Activated CD8-positive, alpha-beta T cell treated with anti-CD3 and anti-CD28 coated beads for 36 hours (primary cell): ENCODE data around the gene ZNF701. TPM values are rescaled to one million over a fixed set of nuclear protein-coding genes. Genes with fewer than 3 reads are reported as not detected.

ENCODE experiments used
- ATAC-seq: fragments of 200-7000 bp; cut with Tn5 transposase; one replicate; pipeline ENCODE4 v1.10.0; 2021; ENCODE audit warnings: mild to moderate bottlenecking, moderate library complexity
- CTCF ChIA-PET: fragments of 350-600 bp; sonication (Branson Sonifier 250); formaldehyde crosslinking; loops from one replicate; lab custom pipeline; 2021; ENCODE audit warnings: antibody characterized with exemption; lab: Charles Lee
- POLR2A ChIA-PET: fragments of 350-600 bp; sonication (Branson Sonifier 250); formaldehyde crosslinking; loops from one replicate; lab custom pipeline; 2021; ENCODE audit warnings: antibody characterized with exemption; lab: Charles Lee
- DNase-seq: peaks from one replicate; pipeline ENCODE4 v3.0.0-alpha.2; 2020
- H3K27ac Mint-ChIP-seq: one replicate; pipeline ENCODE4 v1.8.0; 2021; ENCODE audit warnings: mild to moderate bottlenecking, mixed read lengths
- H3K27me3 Mint-ChIP-seq: one replicate; pipeline ENCODE4 v1.8.0; 2021; ENCODE audit warnings: mixed read lengths
- H3K36me3 Mint-ChIP-seq: one replicate; pipeline ENCODE4 v1.8.0; 2021; ENCODE audit warnings: low read depth, mixed read lengths
- H3K4me1 Mint-ChIP-seq: one replicate; pipeline ENCODE4 v1.8.0; 2021; ENCODE audit warnings: low read depth, mixed read lengths
- H3K4me3 Mint-ChIP-seq: one replicate; pipeline ENCODE4 v1.8.0; 2021; ENCODE audit warnings: mild to moderate bottlenecking, moderate library complexity, mixed read lengths
- H3K9me3 Mint-ChIP-seq: one replicate; pipeline ENCODE4 v1.8.0; 2021; ENCODE audit warnings: mixed read lengths
- intact Hi-C: fragments of 100-400 bp; cut with micrococcal nuclease; formaldehyde crosslinking; loops from one replicate; pipeline ENCODE4 v1.10.0; 2022
- total RNA-seq, 2 experiments: library from RNA; stranded (reverse); gene quantifications; one replicate each; pipeline ENCODE4 v1.2.3, GENCODE V29; 2021
- TF ChIP-seq, protein P1 (sequence below): fragments of 200-600 bp; IDR thresholded peaks from one replicate; pipeline ENCODE4 v1.8.0; 2022; ENCODE audit warnings: antibody characterized with exemption, mild to moderate bottlenecking

The ZNF701 gene
- 10 to 100 TPM; 21.1 to 23.0 TPM for total RNA-seq

GRCh38 chr19:52570000-52570861 lies at the start of gene ZNF701:
ZNF701 (plus strand) TSS chr19:52570287; CDS start chr19:52574148, 3,861 bp downstream.
- Mint-ChIP-seq H3K36me3 (peaks cover 58% of the 10 kb centered on the region), H3K9me3 (peaks cover 17% of the 10 kb centered on the region), H3K27me3 (no peaks in the 10 kb centered on the region), H3K4me1 (peaks cover 23% of the 10 kb centered on the region), H3K4me3 (peak within 1 kb of the TSS; percentile 85), H3K27ac (peak within 1 kb of the TSS; percentile 95)
- TF ChIP-seq, protein P1, sequence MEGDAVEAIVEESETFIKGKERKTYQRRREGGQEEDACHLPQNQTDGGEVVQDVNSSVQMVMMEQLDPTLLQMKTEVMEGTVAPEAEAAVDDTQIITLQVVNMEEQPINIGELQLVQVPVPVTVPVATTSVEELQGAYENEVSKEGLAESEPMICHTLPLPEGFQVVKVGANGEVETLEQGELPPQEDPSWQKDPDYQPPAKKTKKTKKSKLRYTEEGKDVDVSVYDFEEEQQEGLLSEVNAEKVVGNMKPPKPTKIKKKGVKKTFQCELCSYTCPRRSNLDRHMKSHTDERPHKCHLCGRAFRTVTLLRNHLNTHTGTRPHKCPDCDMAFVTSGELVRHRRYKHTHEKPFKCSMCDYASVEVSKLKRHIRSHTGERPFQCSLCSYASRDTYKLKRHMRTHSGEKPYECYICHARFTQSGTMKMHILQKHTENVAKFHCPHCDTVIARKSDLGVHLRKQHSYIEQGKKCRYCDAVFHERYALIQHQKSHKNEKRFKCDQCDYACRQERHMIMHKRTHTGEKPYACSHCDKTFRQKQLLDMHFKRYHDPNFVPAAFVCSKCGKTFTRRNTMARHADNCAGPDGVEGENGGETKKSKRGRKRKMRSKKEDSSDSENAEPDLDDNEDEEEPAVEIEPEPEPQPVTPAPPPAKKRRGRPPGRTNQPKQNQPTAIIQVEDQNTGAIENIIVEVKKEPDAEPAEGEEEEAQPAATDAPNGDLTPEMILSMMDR = peak; percentile 34
- ATAC-seq (peak; percentile 100), DNase-seq (peak; percentile 97)
- ChIA-PET POLR2A (interaction anchor here (0.6 kb wide), 1 partner anchor 34 kb away, joined by 3 read pairs; no protein-coding TSS in a partner anchor), CTCF (no interaction called here)
- intact Hi-C loops = no loop called here

DNA sequence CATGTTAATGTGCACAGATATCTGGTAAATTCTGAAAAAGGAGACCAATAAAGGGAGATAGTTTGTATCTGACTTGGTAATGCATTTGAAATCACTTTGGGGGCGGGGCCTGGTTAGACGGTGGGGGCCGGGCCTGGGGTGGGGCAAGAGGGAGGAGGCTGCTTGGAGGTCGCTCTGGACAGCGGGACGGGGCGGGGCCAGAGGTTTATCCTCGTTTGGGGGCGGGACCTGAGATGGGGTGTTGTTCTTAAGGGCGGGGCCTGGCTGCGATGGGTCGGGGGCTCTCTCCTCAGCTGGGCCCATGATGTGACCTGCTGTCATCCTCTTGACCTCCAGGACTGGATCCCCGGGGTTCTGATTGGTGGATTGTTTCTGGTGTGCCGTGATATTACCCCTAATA lies 47.5 kb upstream of the ZNF701 start:
- intact Hi-C loops = no loop called here
- TF ChIP-seq, protein P1 = no peak
- ChIA-PET POLR2A (no interaction called here), CTCF (no interaction called here)
- ATAC-seq (no peak), DNase-seq (no peak)
- Mint-ChIP-seq H3K36me3 (peaks cover 8% of the 10 kb centered on the region), H3K27ac (no peak overlapping the region), H3K27me3 (peaks cover 10% of the 10 kb centered on the region), H3K4me3 (no peak overlapping the region), H3K4me1 (peaks cover 6% of the 10 kb centered on the region), H3K9me3 (peaks cover 31% of the 10 kb centered on the region)

DNA sequence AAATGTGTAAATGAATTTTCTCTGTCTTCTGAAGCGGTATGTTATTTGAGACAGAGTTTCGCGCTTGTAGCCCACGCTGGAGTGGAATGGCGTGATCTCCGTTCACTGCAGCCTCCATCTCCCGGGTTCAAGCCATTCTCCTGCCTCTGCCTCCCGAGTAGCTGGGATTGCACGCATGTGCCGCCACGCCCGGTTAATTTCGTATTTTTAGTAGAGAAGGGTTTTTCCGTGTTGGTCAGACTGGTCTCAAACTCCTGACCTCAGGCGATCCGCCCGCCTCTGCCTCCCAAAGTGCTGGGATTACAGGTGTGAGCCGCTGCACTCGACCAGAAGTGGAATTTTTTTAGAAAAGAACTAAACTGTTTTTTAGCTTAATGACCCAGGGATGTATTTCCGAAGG lies 46.0 kb upstream of the ZNF701 start:
- Mint-ChIP-seq H3K4me1 (peaks cover 10% of the 10 kb centered on the region), H3K4me3 (no peak overlapping the region), H3K36me3 (peaks cover 18% of the 10 kb centered on the region), H3K27ac (no peak overlapping the region), H3K9me3 (peaks cover 25% of the 10 kb centered on the region), H3K27me3 (peaks cover 10% of the 10 kb centered on the region)
- intact Hi-C loops = no loop called here
- DNase-seq (no peak), ATAC-seq (no peak)
- CTCF ChIA-PET = no interaction called here
- TF ChIP-seq, protein P1 = no peak
- POLR2A ChIA-PET = no interaction called here

DNA sequence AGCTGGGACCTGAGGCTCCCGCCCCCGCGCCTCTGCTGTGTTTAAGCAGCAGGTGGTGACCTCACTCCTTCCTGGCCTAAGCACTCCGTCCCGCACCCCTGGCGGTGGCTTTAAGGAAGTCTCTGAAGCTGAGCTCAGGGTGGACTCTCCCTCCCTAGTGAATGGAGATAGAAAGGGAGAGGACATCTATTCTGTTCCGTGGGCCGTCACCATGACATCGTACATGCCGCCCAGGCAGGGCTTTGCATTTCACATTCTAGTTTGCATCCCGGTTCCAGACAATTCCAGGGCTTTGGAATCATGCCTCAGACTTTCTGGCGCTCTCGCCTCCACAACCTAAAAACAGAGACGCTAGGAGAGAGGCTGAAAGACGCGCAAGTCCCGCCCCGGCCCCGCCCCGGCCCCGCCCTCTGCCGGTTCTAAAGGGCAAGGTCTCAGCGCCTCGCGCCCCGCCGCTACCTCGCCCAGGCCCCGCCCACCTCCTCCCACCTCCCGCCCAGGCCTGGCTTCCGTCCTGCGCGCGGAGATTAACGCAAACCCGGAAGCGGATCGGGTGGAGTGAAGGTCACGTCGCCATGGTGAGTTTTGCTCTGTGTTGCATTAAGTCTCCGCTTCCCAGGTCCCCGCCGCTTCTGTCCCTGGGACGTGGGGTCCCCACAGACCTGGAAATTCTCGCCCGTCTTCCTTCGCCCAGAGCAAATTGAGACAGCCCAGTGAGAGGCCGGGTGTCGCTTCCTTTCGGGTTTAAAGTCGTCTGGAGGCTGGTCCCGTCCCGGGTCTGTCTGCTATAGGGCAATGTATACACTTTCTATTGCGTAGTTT lies 42.7 kb upstream of the ZNF701 start, which contains the start of gene ZNF808:
ZNF808 (plus strand) TSS at position 535 of the 822 bp plus-strand sequence. CDS start 15,617 bp downstream, outside the sequence.
- peaks cover 12% of the 10 kb centered on the region for H3K4me1 Mint-ChIP-seq
- peak within 1 kb of the TSS; percentile 88 for H3K4me3 Mint-ChIP-seq
- ChIA-PET CTCF (interaction anchor here (0.8 to 1.0 kb wide), 2 partner anchors 9 to 279 kb away, joined by 3 to 4 read pairs; no protein-coding TSS in a partner anchor), POLR2A (interaction anchor here (1.0 kb wide), 1 partner anchor 13 kb away, joined by 5 read pairs; no protein-coding TSS in a partner anchor)
- intact Hi-C loops = no loop called here
- peak within 1 kb of the TSS; percentile 97 for H3K27ac Mint-ChIP-seq
- no peaks in the 10 kb centered on the region for H3K27me3 Mint-ChIP-seq
- H3K9me3 Mint-ChIP-seq = peaks cover 10% of the 10 kb centered on the region
- peaks cover 16% of the 10 kb centered on the region for H3K36me3 Mint-ChIP-seq
- DNase-seq (peak; percentile 98), ATAC-seq (peak; percentile 92)
- TF ChIP-seq, protein P1 = peak; percentile 71
